Brain microvascular endothelial cell (primary cell): Measurements from ENCODE around the gene ADAM17.

Source experiments
- DNase-seq: peaks from one replicate; pipeline ENCODE4 v3.0.0-alpha.2; 2020
- H3K27ac ChIP-seq: fragments of 250-450 bp; sonication (Bioruptor Pico); 2 replicates; pipeline ENCODE4 v1.5.1; 2020; ENCODE audit warnings: mild to moderate bottlenecking, moderate library complexity
- H3K27me3 ChIP-seq: fragments of 250-450 bp; sonication (Bioruptor Pico); replicated peaks from 2 replicates; pipeline ENCODE4 v1.5.1; 2020; ENCODE audit warnings: mild to moderate bottlenecking
- H3K36me3 ChIP-seq: fragments of 250-450 bp; sonication (Bioruptor Pico); replicated peaks from 2 replicates; pipeline ENCODE4 v1.5.1; 2020; ENCODE audit warnings: mild to moderate bottlenecking
- H3K4me3 ChIP-seq: 2 replicates; pipeline ENCODE4 v1.5.1; 2011; ENCODE audit warnings: low read depth, mild to moderate bottlenecking, control low read depth, low read length, moderate library complexity
- CTCF ChIP-seq: IDR thresholded peaks from 2 replicates; pipeline ENCODE4 v1.5.1; 2011; ENCODE audit warnings: low read depth, mild to moderate bottlenecking, moderate library complexity, low read length, control low read depth, inconsistent platforms; ENCODE audit errors: missing control alignments
- in situ Hi-C: cut with HindIII; loops from 2 replicates; pipeline ENCODE4 v1.10.0; 2017; ENCODE audit warnings: low sequenced_read_pairs, low pct_ligation_motif_present

ADAM17 gene

DNA sequence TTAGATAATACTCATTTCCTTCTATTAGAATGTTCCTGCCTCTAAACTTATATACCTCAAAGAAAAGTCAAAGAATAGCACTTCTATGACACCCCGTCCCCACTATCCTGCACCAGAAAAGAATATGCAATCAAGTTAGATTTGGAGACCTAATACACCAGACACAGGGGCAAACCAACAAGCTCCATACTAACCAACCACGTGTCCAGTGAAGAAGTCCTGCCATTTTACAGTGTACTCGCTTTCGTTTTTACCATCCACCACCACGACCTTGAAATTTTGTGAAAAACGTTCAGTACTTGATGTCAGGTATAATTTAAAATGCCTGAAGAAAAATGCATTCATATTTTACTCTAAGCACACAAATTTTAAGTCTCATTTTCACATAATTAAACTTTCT is 19.1 kb downstream of the ADAM17 start:
- DNase-seq: no peak
- Histone ChIP-seq H3K4me3 (no peak overlapping the region), H3K27me3 (no peaks in the 10 kb centered on the region), H3K36me3 (peaks cover 2% of the 10 kb centered on the region), H3K27ac (no peak overlapping the region)
- in situ Hi-C loops: no loop called here
- TF ChIP-seq CTCF: no peak

- in situ Hi-C loops: no loop called here
- no peak for DNase-seq
- no peak overlapping the region for H3K4me3 ChIP-seq
- no peak for TF ChIP-seq CTCF
- H3K27ac ChIP-seq: no peak overlapping the region
- H3K27me3 ChIP-seq: no peaks in the 10 kb centered on the region
- peaks cover 2% of the 10 kb centered on the region for H3K36me3 ChIP-seq
These were observed 20.5 kb downstream of the ADAM17 start for GRCh38 chr2:9535177-9535576.

GRCh38 chr2:9533663-9534062 is 22.0 kb downstream of the ADAM17 start:
- Histone ChIP-seq H3K27ac (no peak overlapping the region), H3K27me3 (no peaks in the 10 kb centered on the region), H3K36me3 (peaks cover 8% of the 10 kb centered on the region), H3K4me3 (no peak overlapping the region)
- DNase-seq: no peak
- no peak for TF ChIP-seq CTCF
- in situ Hi-C loops: no loop called here

- no peak for DNase-seq
- in situ Hi-C loops: no loop called here
- H3K27ac ChIP-seq: no peak overlapping the region
- peaks cover 10% of the 10 kb centered on the region for H3K36me3 ChIP-seq
- H3K4me3 ChIP-seq: no peak overlapping the region
- TF ChIP-seq CTCF: no peak
- H3K27me3 ChIP-seq: no peaks in the 10 kb centered on the region
These were observed 23.2 kb downstream of the ADAM17 start for GRCh38 chr2:9532421-9532820.

DNA sequence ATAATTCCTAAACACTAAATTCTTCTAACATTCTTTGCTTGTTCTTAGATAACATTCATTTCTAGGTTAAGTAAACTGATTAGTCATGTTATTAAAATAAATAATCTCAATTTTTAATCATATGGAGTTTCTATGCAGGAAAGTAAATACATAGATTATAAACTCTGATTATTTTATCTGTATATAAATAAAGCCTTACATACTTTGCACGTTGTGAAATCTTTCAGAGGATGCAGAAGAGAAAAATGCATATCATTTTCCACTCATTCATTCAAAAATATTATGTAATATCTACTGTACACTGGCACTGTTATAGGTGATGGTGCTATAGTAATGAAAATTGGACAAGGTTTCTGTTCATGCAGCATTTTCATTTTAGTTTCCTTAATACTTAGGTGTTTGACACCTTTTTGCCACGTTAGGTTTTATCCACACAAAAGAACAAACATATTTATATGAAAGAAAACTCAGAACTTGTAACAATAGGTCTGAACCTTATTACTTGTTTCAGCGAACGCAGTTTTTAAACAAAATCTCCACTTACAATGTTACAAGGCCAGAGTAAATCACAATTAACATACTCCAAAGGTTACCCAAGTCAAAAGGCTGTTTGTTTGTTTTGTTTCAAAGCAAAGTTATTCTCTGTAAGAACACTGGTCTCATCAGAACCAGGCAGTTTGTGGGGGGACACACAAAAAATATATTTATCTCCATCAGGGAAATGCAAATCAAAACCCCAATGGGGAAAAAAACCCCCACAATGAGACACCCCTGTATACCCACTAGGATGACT is 27.4 kb downstream of the ADAM17 start:
- H3K4me3 ChIP-seq: no peak overlapping the region
- in situ Hi-C loops: no loop called here

More for the DNA sequence above, 27.4 kb downstream of the ADAM17 start:
- DNase-seq: no peak
- H3K27ac ChIP-seq: no peak overlapping the region
- peaks cover 22% of the 10 kb centered on the region for H3K36me3 ChIP-seq
- no peaks in the 10 kb centered on the region for H3K27me3 ChIP-seq
- no peak for TF ChIP-seq CTCF
